Daoy (cell line): ENCODE data around the gene SLC7A9. TPM values are rescaled to one million over a fixed set of nuclear protein-coding genes. Genes with fewer than 3 reads are reported as not detected.

Experiments used
- DNase-seq: peaks from one replicate; pipeline ENCODE4 v3.0.0-alpha.2; 2015; ENCODE audit warnings: low read depth
- total RNA-seq: library from RNA; depleted of rRNA; stranded (reverse); fragments of >200 nt; shearing (Covaris generic); gene quantifications from 2 replicates; pipeline ENCODE4 v1.2.3, GENCODE V29; 2014

The SLC7A9 gene
- total RNA-seq, 1 experiment from 2014 or later, result not detected

- DNase-seq, result no peak
Measured at GRCh38 chr19:32828643-32829344, 40.8 kb downstream of the SLC7A9 start.

GRCh38 chr19:32828139-32828538, 41.4 kb downstream of the SLC7A9 start:
- no peak for DNase-seq

- DNase-seq, result no peak
Measured at GRCh38 chr19:32824916-32825608, 44.5 kb downstream of the SLC7A9 start.

DNA sequence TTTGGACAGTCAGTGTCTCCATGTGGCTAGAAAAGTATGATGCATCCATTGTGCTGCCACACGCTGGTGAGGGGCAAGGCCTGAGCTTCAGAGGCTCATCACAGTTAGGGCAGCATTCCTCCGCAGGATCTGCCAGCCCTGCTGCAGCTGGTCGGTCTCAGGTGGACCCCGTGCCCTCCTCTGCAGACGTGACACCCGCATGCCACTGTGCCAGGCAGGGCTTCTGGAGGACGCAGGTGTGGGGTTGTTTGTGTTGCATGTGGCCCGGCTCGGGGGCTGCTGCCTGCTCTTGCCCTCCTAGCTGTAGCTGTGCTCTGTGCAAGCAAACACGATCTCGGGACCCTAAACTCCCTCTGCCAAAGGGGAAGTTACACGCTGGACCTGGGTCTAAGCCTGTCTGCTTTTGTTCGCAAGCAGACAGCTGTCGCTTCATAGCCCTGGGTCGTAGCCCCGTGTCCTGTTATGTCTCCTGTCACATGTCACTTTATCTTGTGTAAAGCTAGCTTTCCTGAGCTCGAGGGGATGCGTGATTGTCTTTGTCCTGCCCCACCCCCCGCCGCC, 45.3 kb downstream of the SLC7A9 start:
- DNase-seq, result no peak

DNA sequence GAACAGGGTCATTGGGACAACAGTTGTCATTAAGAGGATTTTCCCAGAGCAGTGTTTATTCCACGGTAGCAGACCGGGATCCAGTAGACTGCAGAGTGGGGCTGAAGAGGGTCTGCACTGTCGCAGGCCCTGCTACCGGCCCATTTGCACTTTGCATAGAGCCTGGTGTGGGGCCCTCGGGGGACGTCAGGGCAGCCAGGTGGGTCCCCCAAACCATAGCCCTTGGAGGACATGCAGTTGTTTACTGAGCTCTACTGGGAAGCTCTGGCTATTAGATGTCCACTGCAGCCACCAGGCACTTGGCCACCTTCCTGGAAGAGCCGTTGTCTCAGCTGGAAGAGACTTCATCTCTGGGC, 45.8 kb downstream of the SLC7A9 start:
- no peak for DNase-seq

- no peak for DNase-seq
Measured at GRCh38 chr19:32822916-32823746, 46.4 kb downstream of the SLC7A9 start.

DNA sequence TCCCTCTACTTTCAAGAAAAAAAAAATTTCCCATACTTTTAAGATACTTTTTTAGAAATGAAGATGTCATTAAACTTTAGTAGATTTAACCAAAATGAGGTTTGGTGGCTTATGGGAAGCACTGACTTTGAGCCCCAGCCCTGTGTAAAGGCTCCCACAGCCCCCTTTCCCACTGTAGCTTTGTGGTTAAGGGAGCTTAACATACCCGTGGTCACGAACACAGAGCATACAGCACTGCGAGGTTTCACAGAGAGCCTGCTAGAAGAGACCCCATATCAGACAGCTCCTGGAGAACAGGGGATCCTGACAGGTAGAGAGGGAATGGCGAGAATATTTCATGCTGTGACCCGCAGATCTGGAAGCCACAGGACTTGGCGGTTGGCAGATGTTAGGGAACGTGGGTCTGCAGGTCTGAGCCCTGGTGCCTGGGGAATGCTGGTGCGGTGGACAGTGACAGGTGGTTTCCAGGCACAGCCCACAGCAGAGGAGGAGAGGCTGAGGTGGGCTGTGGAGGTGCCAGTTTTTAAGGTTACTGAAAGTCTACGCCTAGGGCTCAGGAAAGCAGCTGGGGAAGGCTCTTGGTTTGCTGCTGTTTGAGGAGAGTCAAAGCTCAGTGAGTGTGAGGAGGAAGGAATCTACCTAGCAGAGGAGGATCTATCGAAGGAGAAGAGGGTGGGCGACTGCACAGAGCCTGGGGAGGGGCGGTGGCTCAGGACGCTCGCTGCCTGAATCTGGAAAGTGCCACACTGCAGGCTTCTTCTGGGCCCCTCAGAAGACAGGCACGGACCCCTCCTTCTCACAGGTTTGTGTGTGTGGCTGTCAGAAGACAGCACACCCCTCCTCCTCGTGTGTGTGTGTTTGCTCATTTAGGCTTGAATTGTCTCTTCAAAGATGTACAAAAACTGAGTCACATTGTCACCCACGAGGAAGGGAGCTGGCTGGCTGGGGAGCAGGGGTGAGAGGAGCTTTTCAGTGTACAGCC, 49.9 kb downstream of the SLC7A9 start:
- DNase-seq, result no peak

- no peak for DNase-seq
Measured at GRCh38 chr19:32818536-32818935, 51.0 kb downstream of the SLC7A9 start.

DNA sequence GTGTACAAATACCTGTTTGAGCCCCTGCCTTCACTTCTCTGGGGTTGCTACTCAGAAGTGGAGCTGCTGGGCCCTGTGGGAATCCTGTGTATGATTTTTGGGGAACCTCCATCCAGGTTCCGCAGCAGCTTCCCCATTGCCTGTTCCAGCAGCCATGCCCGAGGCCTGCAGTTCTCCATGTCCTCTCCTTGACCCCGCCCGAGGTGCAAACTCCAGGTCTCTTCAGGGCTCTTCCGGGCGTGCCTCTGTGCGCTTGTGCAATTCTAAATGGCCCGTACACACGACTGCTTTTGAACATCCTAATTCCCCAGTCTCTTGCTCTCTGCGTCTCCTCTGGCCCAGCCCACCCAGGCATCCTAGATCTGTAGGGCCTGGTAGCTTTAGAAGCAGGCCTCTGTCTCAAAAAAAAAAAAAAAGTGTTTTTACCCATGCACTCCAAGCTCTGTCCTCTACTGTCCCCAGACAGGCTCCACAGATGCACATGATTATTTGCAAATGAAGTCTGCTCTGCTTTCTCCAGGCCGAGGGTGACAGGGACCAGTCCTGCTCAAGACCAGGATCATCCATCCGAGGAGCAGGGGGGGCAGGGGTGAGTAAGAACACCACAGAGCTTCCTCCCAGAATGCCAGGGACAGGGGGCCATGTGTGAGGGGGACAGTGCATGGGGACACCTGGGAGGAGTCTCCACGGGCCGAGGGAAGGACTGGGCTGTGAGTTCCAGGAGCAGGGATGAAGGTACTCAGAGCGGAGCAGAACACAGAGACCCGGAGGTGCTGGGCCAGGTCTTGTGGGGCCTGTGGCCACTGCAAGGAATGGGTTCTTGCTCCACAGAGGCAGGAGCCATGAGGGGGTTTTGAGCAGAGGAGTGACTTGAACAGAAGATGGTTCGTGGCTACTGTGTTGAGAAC, 51.7 kb downstream of the SLC7A9 start:
- no peak for DNase-seq

DNA sequence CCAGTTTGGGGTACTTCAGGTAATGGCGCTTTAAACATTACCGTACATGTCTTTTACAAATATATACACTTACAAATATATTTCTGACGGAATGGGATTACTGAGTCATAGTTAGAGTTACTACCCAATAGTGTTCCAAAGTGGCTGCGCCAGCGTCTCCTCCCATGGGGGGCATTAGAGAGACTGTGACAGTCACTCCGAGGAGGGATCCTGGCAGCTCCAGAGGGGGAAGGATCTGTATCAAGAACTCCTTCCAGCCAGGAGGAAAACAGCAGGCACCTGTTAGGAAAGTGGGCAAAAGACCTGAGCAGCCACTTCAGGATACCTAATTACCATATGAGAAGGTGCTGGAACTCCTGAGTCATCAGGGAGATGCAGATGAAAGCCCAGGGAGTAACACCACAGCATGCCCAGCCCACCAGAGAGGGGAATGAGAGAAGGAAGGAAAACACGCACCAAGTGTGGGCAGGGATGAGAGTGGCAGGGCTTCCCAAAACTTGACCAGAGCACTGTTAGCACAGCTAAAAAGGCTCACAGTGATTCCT, 52.9 kb downstream of the SLC7A9 start:
- DNase-seq, result no peak

DNA sequence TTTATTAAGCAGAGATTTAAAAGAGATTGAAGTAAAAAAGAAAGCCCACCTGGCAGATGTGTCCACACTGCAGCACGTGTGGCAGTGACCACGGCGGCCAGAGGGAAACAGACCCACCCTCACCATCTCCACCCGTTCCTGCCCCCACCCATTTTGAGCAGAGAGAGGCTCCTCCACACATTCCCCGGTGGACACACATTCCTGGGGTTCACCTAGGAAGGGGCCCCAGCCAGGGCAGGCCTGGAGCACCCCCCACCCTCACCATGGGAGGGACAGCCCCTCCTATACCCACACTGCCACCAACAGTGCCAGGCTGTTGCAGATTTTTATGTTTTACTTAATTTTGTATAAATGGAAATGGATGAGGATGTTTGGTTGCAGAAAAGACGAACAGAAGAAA, 54.9 kb downstream of the SLC7A9 start:
- no peak for DNase-seq

- no peak for DNase-seq
Measured at GRCh38 chr19:32813862-32814425, 55.6 kb downstream of the SLC7A9 start.

DNA sequence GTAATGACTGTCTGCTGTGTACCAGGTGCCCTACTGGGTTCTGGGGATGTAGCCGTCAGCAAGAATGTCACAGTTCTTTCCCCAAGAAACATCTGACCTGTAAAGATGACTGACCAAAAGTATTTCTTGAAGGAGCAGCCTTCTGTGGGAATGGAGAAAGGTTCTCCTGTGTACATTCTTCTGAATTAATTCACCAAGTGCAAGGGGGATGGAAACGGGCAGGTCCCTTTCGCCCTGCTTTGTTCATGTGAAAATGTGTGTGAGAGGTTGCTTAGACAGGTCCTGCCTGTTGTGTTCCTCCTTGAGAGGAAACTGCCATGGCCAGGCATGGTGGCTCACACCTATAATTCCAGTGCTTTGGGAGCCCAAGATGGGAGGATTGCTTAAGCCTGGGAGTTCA, 57.0 kb downstream of the SLC7A9 start:
- no peak for DNase-seq

DNA sequence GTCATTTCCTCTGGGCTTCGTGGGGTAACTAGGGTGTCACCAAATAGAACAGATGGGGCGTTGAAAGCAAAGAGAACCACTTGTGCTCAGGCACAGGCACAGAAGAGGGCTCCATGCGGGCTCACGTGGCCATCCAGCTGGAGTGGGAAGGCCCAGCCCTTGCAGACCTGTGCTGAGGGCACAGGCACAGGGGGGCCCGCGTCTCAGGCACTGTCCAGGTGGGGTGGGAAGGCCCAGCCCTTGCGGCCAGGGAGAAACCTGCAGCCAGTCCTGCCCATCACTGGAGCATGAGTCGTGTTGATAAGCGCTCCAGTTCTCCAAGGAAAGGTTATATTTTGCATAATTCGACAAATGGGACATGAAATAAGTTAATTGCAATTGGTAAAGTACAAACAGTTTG, 57.5 kb downstream of the SLC7A9 start:
- DNase-seq, result no peak

DNA sequence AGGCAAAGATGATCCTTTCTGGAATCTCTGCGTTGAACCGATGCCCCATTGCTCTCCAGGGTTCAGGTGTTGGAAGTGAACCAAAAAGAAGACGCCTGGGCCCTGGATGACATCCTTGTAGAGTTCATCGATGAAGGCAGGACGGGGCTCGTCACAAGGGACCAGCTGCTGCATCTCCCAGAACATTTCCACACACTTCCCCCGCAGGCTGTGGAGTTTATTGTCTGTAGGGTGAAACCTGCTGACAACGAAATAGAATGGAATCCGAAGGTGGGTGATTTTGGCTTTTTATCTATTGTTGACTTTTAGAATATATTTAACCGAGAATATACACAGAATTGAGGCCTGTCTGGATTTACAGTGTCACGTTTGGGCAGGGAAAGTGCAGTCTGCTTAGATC, 58.4 kb downstream of the SLC7A9 start:
- DNase-seq, result no peak

DNA sequence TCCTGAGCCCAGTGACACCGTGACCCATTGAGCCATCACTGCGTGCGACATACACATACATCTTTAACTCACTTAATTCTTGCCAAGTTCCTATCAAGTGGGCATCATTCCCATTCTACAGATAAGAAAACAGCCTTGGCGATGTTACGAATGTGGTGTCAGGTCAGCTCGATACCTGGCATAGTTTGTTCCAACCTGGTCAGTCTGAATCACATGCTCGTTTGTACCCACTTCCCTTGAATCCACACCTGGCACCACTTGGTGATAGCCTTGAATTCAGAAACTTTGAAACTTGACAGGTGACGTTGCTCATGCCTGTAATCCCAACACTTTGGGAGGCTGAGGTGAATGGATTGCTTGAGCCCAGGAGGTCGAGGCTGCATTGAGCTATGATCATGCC, 59.1 kb downstream of the SLC7A9 start:
- no peak for DNase-seq

DNA sequence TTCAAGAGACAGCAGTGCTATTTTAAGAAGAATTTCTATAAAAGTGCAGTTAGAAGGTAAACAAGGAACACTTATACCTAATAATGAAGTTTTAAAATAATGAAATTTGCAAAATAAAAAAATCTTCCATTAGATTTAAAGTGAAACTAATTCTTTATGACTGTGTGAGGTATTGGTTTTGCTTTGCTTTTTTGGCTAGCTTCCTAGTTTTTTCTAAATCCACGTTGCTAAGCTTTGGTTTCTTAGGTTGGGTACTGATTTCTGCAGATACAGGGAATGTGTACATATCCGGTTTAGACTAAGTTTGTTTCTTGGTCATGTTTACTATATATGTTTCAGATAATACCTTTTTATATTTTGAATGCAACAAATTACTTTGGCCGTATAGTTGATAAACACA, 59.8 kb downstream of the SLC7A9 start:
- no peak for DNase-seq

DNA sequence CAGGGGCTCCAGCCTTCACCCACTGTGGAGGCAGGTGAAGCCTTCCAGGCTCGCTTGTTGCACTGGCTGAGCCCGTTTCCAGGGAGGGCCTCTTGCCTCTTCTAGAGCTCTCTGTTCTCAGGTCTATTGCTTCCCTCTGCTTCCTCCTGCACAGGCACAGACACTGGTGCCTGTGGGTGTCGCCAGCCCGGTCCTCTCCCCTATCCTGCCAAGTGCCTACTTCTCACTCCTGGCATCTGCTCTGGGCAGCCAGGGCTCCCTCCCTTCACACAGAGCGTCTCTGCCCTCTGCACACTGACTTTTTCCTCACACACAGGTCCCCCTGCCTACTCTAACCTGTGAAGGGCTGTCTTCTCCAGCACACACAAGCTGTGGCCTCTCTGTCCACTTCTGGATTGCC, 60.3 kb downstream of the SLC7A9 start:
- DNase-seq, result no peak

DNA sequence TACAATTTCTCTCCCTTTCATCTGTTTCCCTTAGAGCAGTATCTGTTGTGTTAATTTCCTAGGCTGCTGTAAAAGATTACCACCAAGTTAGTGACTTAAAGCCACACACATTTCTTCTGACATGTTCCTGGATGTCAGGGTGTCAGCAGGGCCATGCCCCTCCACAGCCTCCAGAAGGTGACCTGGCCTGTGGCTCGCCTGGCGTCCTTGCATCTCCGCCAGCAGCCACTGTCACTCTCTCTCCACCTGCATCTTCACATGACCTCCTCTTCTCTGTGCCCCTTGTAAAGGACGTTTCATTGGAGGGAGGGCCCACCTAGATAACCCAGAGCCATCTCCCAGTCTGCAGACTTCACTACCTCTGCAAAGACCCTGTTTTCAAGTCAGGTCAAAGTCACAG, 61.3 kb downstream of the SLC7A9 start:
- DNase-seq, result no peak

- no peak for DNase-seq
Measured at GRCh38 chr19:32802840-32803239, 66.7 kb downstream of the SLC7A9 start.
